ENCODE measurements around the gene IGSF21. TPM values are rescaled to one million over a fixed set of nuclear protein-coding genes. Genes with fewer than 3 reads are reported as not detected.

Gene IGSF21
- total RNA-seq, 1 donor from 2014 or later, result 4.4 TPM

DNA sequence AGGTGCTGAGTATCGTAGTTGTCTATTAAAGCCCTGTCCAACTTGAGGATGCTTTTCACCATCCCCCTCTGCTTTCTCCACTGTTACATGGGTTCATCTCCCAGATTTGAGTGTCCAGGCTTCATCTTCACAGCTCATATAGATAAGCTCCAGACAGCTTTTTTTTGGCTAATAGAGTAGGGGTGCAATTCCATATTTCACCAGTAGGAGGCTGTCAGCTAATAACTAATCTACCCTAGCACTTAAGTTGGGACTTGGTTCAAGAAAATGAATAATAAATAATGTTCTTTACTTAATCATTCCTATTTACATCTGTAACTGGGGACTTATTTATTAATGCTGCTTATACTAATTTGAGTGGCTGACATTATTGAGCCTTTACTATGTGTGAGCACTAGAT lies 124.5 kb downstream of the IGSF21 start:
- Mint-ChIP-seq H3K27ac (ENCODE audit: unreplicated experiment) (peak overlapping the region; percentile 49), H3K9me3 (ENCODE audit: unreplicated experiment) (no peaks in the 10 kb centered on the region), H3K27me3 (ENCODE audit: unreplicated experiment) (peaks cover 8% of the 10 kb centered on the region), H3K4me1 (ENCODE audit: unreplicated experiment) (peaks cover 61% of the 10 kb centered on the region), H3K36me3 (ENCODE audit: low read depth, unreplicated experiment) (peaks cover 7% of the 10 kb centered on the region), H3K4me3 (ENCODE audit: unreplicated experiment) (no peak overlapping the region)
- TF ChIP-seq, protein P1, sequence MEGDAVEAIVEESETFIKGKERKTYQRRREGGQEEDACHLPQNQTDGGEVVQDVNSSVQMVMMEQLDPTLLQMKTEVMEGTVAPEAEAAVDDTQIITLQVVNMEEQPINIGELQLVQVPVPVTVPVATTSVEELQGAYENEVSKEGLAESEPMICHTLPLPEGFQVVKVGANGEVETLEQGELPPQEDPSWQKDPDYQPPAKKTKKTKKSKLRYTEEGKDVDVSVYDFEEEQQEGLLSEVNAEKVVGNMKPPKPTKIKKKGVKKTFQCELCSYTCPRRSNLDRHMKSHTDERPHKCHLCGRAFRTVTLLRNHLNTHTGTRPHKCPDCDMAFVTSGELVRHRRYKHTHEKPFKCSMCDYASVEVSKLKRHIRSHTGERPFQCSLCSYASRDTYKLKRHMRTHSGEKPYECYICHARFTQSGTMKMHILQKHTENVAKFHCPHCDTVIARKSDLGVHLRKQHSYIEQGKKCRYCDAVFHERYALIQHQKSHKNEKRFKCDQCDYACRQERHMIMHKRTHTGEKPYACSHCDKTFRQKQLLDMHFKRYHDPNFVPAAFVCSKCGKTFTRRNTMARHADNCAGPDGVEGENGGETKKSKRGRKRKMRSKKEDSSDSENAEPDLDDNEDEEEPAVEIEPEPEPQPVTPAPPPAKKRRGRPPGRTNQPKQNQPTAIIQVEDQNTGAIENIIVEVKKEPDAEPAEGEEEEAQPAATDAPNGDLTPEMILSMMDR (IDR thresholded peaks at IDR 0.05; ENCODE audit: unreplicated experiment), result peak; percentile 75
- DNase-seq (ENCODE audit: low spot score), result no peak

- no peak for DNase-seq (ENCODE audit: low spot score)
- Mint-ChIP-seq H3K27ac (ENCODE audit: unreplicated experiment) (no peak overlapping the region), H3K4me3 (ENCODE audit: unreplicated experiment) (no peak overlapping the region), H3K9me3 (ENCODE audit: unreplicated experiment) (no peaks in the 10 kb centered on the region), H3K4me1 (ENCODE audit: unreplicated experiment) (peaks cover 56% of the 10 kb centered on the region), H3K27me3 (ENCODE audit: unreplicated experiment) (peaks cover 2% of the 10 kb centered on the region), H3K36me3 (ENCODE audit: low read depth, unreplicated experiment) (peaks cover 4% of the 10 kb centered on the region)
- TF ChIP-seq, protein P1 (IDR thresholded peaks at IDR 0.05; ENCODE audit: unreplicated experiment), result no peak
Observed at GRCh38 chr1:18233176-18233864, 125.7 kb downstream of the IGSF21 start.

- peak; percentile 75 for DNase-seq (ENCODE audit: low spot score)
- Mint-ChIP-seq H3K4me1 (ENCODE audit: unreplicated experiment) (peaks cover 45% of the 10 kb centered on the region), H3K9me3 (ENCODE audit: unreplicated experiment) (no peaks in the 10 kb centered on the region), H3K27me3 (ENCODE audit: unreplicated experiment) (peaks cover 2% of the 10 kb centered on the region), H3K36me3 (ENCODE audit: low read depth, unreplicated experiment) (peaks cover 4% of the 10 kb centered on the region), H3K4me3 (ENCODE audit: unreplicated experiment) (no peak overlapping the region), H3K27ac (ENCODE audit: unreplicated experiment) (no peak overlapping the region)
- TF ChIP-seq, protein P1 (IDR thresholded peaks at IDR 0.05; ENCODE audit: unreplicated experiment), result peak; percentile 94
Observed at GRCh38 chr1:18234790-18235242, 127.2 kb downstream of the IGSF21 start.

DNA sequence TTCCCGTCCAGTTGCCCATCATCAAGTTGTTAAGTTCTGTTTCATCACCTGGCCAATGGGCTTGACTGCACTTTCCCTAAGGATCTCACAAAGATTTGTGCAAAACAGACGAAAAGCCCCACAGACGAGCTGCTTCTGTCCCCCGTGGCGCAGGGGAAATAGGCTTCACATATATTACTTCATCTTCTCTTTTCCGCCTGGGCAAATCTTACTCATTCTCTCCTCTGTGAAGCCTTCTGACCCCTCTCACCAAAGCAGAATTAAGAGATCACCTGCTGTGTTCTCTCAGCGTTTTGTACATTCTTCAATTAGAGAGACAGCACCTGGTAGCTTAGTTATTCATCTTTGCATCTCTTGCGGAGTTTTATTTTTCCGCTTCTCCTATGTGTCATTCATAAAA lies 129.8 kb downstream of the IGSF21 start:
- Mint-ChIP-seq H3K4me1 (ENCODE audit: unreplicated experiment) (peaks cover 24% of the 10 kb centered on the region), H3K27me3 (ENCODE audit: unreplicated experiment) (peaks cover 2% of the 10 kb centered on the region)

GRCh38 chr1:18238190-18238589 lies 130.6 kb downstream of the IGSF21 start:
- H3K4me1 Mint-ChIP-seq (ENCODE audit: unreplicated experiment), result peaks cover 19% of the 10 kb centered on the region
- no peaks in the 10 kb centered on the region for H3K36me3 Mint-ChIP-seq (ENCODE audit: low read depth, unreplicated experiment)
- H3K9me3 Mint-ChIP-seq (ENCODE audit: unreplicated experiment), result no peaks in the 10 kb centered on the region
- DNase-seq (ENCODE audit: low spot score), result no peak
- peaks cover 2% of the 10 kb centered on the region for H3K27me3 Mint-ChIP-seq (ENCODE audit: unreplicated experiment)
- H3K4me3 Mint-ChIP-seq (ENCODE audit: unreplicated experiment), result no peak overlapping the region
- H3K27ac Mint-ChIP-seq (ENCODE audit: unreplicated experiment), result no peak overlapping the region
- TF ChIP-seq, protein P1 (IDR thresholded peaks at IDR 0.05; ENCODE audit: unreplicated experiment), result no peak

More for the DNA sequence above, 129.8 kb downstream of the IGSF21 start:
- Mint-ChIP-seq H3K4me3 (ENCODE audit: unreplicated experiment) (no peak overlapping the region), H3K27ac (ENCODE audit: unreplicated experiment) (no peak overlapping the region), H3K36me3 (ENCODE audit: low read depth, unreplicated experiment) (no peaks in the 10 kb centered on the region), H3K9me3 (ENCODE audit: unreplicated experiment) (no peaks in the 10 kb centered on the region)
- TF ChIP-seq, protein P1 (IDR thresholded peaks at IDR 0.05; ENCODE audit: unreplicated experiment), result no peak
- no peak for DNase-seq (ENCODE audit: low spot score)
